Heart left ventricle (tissue), 16 donors: ENCODE results near the gene NARS2. TPM values are rescaled to one million over a fixed set of nuclear protein-coding genes. Genes with fewer than 3 reads are reported as not detected.

Source experiments
- ATAC-seq, 4 donors: fragments of 200-7000 bp; cut with Tn5 transposase; one replicate each; pipeline ENCODE4 v1.9.1; 2020 to 2022; ENCODE audit warnings: moderate library complexity in 4 of 4, mild to moderate bottlenecking in 3 of 4, moderate number of reproducible peaks in 1 of 4
- DNase-seq, 5 donors: peaks; one replicate each; pipeline ENCODE4 v3.0.0-alpha.2; 2020
- H3K27ac ChIP-seq, 12 donors: fragments of 200-600 bp; sonication (generic) in 4 of 12; one replicate each; pipeline versions ENCODE4 v1.5.0 to v1.8.0; 2016 to 2022; ENCODE audit warnings: mild to moderate bottlenecking in 2 of 12
- H3K27me3 ChIP-seq, 9 donors: fragments of 200-600 bp; sonication (generic) in 2 of 9; one replicate each; pipeline versions ENCODE4 v1.5.1 to v1.8.0; 2016 to 2022; ENCODE audit warnings: mild to moderate bottlenecking in 3 of 9
- H3K36me3 ChIP-seq, 9 donors: fragments of 200-600 bp; sonication (generic) in 2 of 9; one replicate each; pipeline versions ENCODE4 v1.5.0 to v1.8.0; 2018 to 2022; ENCODE audit warnings: mild to moderate bottlenecking in 2 of 9
- H3K4me1 ChIP-seq, 12 donors: fragments of 200-600 bp; sonication (generic) in 4 of 12; one replicate each; pipeline versions ENCODE4 v1.5.0 to v1.8.0; 2016 to 2022; ENCODE audit warnings: mild to moderate bottlenecking in 3 of 12
- H3K4me3 ChIP-seq, 12 donors: fragments of 200-600 bp; sonication (generic) in 4 of 12; one replicate each; pipeline versions ENCODE4 v1.5.0 to v1.8.0; 2017 to 2022; ENCODE audit warnings: mild to moderate bottlenecking in 9 of 12, moderate library complexity in 4 of 12
- H3K9me3 ChIP-seq, 12 donors: fragments of 200-600 bp; sonication (generic) in 4 of 12; one replicate each; pipeline versions ENCODE4 v1.5.0 to v1.8.0; 2016 to 2022; ENCODE audit warnings: mild to moderate bottlenecking in 1 of 12
- POLR2A ChIP-seq, 2 donors: fragments of 450-650 bp; IDR thresholded peaks; one replicate each; pipeline ENCODE4 v1.6.1; 2017; ENCODE audit warnings: antibody characterized with exemption in 2 of 2, mild to moderate bottlenecking in 2 of 2, moderate library complexity in 2 of 2
- whole genome bisulfite sequencing, 4 donors: extraction: QIAGEN DNeasy Blood & Tissue Kit in 2 of 4; methylation state at CpG; one replicate each; pipeline versions ENCODE4 v1.1.5 to v1.1.7; 2013 to 2018; 5-methylcytosine and 5-hydroxymethylcytosine counted together
- intact Hi-C, 10 donors: fragments of 100-400 bp; cut with DNase I; formaldehyde crosslinking; loops; one replicate each; pipeline versions ENCODE4 v1.11.1 to v1.14.2; 2022
- polyA plus RNA-seq, 2 donors: library from polyadenylated mRNA; stranded (reverse); fragments of 200-250 nt; gene quantifications; one replicate each; pipeline ENCODE4 v1.2.3, GENCODE V29; 2013
- total RNA-seq, 9 donors: library from RNA; depleted of rRNA in 2 of 9; stranded (reverse); fragments of >200 nt in 2 of 9; fragmentation: NEBNext Ultra II Directional in 3 of 9; extraction: Animal tissue kit (Norgen Biotek cat#: 25700) in 3 of 9; gene quantifications; one replicate each; pipeline versions ENCODE4 v1.1.0 to v1.2.4, GENCODE V29; 2016 to 2023
- TF ChIP-seq, protein P1 (sequence below), 12 donors: fragments of 200-600 bp; sonication (generic) in 4 of 12; IDR thresholded peaks; one replicate each; pipeline versions ENCODE4 v1.5.0 to v1.8.0; 2018 to 2022; ENCODE audit warnings: antibody characterized with exemption in 12 of 12, mild to moderate bottlenecking in 5 of 12
- donor health status: ischemic (EF 13 %, LVEDD 7.1; RV severe dilation, severe dysfunction).
- donor health status: healthy with polysubstance abuse.
- donor health status: DM: no; HTN: yes; CAD: no.
- donor health status: DM: no; HTN: no; CAD: no.
- donor health status: ischemic (EF 25% LVEDD 6.9; RV normal size, moderate dysfunction).
- donor health status: ischemic (EF 25% LVEDD 5.7; RV mildly dilated, moderate dysfunction).
- donor health status: healthy.
- donor health status: DM: yes; HTN: yes; CAD: no.
- donor health status: ischemic (EF 35%, LVEDD 5.7; RV mildly dilated, moderate dysfunction).
- donor health status: nonischemic (EF 11% LVEDD 7.7; RV severe dilation, severe dysfunction).
- donor health status: DM: yes; HTN: yes; CAD: no.
- donor health status: PGD.
- donor health status: ischemic (EF 29% LVEDD 5.4; RV normal size, mild dysfunction).
- donor health status: nonischemic (EF 23%, LVEDD 6.1; RV moderate dilation, normal function).

Gene NARS2
- total and polyA plus RNA-seq, 11 donors = 9.9 to 23.2 (median 15.8) TPM

DNA sequence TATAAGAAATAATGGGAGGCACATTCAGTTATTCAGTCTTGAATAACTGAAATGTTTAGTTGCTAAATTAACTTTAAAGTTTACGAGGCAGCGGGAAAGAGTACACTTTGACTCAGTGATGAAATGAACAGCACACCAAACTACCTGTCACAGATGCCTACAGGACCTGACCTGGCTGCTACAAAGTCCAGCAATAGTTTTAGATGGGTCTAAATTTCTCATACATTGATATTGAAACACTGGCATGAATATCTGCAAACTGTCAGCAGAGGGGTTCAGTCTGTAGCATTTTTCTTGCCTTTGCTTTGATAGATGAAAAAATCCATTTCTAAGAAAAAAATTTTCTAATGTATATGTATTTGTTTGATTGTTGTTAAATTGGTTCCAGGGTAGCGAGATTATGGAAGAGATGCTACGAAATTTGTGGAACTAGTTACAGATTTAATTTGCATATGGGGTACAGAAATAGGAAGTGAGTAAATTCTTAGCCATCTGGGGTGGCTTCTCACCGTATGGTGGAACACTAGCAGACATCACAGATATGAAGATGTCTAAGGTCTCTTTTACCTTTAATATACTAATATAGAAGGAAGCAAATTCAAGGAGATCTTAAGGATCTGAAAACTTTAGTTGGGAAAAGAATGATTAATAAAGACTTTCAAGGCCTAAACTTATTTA is 136.2 kb downstream of the NARS2 start:
- no peak overlapping the region for H3K27ac ChIP-seq
- H3K27me3 ChIP-seq = no peaks in the 10 kb centered on the region
- ATAC-seq = no peak
- 68 to 71% (median 71%) methylated on average over 5 of the region's 5 CpGs for WGBS, 4 donors
- no peak for DNase-seq
- H3K4me3 ChIP-seq = no peak overlapping the region
- H3K4me1 ChIP-seq = peaks cover 0 to 2% (median 0%) of the 10 kb centered on the region in 12 donors
- H3K9me3 ChIP-seq = no peaks in the 10 kb centered on the region
- TF ChIP-seq, protein P1, sequence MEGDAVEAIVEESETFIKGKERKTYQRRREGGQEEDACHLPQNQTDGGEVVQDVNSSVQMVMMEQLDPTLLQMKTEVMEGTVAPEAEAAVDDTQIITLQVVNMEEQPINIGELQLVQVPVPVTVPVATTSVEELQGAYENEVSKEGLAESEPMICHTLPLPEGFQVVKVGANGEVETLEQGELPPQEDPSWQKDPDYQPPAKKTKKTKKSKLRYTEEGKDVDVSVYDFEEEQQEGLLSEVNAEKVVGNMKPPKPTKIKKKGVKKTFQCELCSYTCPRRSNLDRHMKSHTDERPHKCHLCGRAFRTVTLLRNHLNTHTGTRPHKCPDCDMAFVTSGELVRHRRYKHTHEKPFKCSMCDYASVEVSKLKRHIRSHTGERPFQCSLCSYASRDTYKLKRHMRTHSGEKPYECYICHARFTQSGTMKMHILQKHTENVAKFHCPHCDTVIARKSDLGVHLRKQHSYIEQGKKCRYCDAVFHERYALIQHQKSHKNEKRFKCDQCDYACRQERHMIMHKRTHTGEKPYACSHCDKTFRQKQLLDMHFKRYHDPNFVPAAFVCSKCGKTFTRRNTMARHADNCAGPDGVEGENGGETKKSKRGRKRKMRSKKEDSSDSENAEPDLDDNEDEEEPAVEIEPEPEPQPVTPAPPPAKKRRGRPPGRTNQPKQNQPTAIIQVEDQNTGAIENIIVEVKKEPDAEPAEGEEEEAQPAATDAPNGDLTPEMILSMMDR (IDR thresholded peaks at IDR 0.05) = no peak
- TF ChIP-seq POLR2A (IDR thresholded peaks at IDR 0.05) = no peak
- peaks cover 0 to 26% (median 13%) of the 10 kb centered on the region in 9 donors for H3K36me3 ChIP-seq
- intact Hi-C loops = no loop called here

DNA sequence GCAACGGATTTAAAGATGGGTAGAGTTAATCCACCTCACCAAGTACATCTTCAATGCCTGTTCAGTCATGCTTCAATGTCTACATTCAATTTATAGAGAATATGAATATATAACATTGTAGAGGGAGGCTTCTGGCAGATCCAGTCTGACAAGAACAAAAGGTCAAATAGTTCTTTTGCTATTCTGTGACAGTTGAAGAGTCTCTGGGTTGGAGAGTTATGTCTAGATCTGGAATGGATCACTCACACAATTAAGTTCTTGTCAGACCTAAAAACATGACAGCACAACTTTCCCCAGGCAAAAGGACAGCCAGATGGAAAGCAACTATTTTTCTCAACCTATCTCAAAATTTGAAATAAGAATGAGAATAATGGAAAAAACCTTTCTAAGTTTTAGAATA is 141.7 kb downstream of the NARS2 start:
- DNase-seq (no peak), ATAC-seq (peak in 3 of 4 donors; percentile 47 to 64 (median 61))
- H3K36me3 ChIP-seq = peaks cover 0 to 4% (median 0%) of the 10 kb centered on the region in 9 donors
- H3K4me3 ChIP-seq = no peak overlapping the region
- WGBS, 4 donors = 33 to 57% (median 49%) methylated on average over 1 of the region's 1 CpG
- H3K27ac ChIP-seq = peak overlapping the region in 4 of 12 donors; percentile 3 to 54 (median 22)
- H3K9me3 ChIP-seq = no peaks in the 10 kb centered on the region
- H3K4me1 ChIP-seq = peaks cover 0 to 12% (median 0%) of the 10 kb centered on the region in 12 donors
- TF ChIP-seq, protein P1 (IDR thresholded peaks at IDR 0.05) = no peak
- TF ChIP-seq POLR2A (IDR thresholded peaks at IDR 0.05) = no peak
- H3K27me3 ChIP-seq = no peaks in the 10 kb centered on the region
- intact Hi-C loops = loop anchor here in 1 of 10 donors (5.0 kb wide), 1 partner anchor 206 kb away; no protein-coding TSS in a partner anchor

DNA sequence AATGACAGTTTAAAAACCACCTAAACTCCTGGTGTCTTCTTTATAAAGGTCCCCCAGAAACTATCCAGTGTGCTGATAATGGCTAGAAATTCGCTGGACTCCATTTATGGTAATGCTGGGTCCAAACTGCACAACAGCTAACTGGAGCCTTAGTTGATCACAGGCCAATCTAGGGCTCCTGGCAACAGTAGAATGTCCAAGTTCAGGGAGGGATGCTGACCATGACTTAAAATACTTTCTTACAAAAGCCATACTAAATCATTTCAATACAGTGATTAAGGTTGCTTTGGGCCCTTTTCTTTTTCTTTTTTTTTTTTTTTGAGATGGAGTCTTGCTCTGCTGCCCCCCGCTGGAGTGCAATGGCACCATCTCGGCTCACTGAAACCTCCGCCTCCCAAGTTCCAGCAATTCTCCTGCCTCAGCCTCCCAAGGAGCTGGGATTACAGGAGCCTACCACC is 142.6 kb downstream of the NARS2 start:
- Histone ChIP-seq H3K9me3 (no peaks in the 10 kb centered on the region), H3K36me3 (peaks cover 0 to 4% (median 0%) of the 10 kb centered on the region in 9 donors), H3K27me3 (no peaks in the 10 kb centered on the region), H3K27ac (no peak overlapping the region), H3K4me1 (peaks cover 0 to 16% (median 0%) of the 10 kb centered on the region in 12 donors), H3K4me3 (no peak overlapping the region)
- WGBS, 4 donors = 79 to 88% (median 84%) methylated on average over 4 of the region's 4 CpGs
- peak in 2 of 4 donors; percentile 34 to 42 for ATAC-seq
- no peak for TF ChIP-seq POLR2A (IDR thresholded peaks at IDR 0.05)
- TF ChIP-seq, protein P1 (IDR thresholded peaks at IDR 0.05) = peak; percentile 32 to 62 (median 49)
- intact Hi-C loops = loop anchor here in 1 of 10 donors (5.0 kb wide), 1 partner anchor 205 kb away; no protein-coding TSS in a partner anchor
- DNase-seq = no peak

GRCh38 chr11:78429660-78430059 is 145.0 kb downstream of the NARS2 start:
- Histone ChIP-seq H3K27ac (no peak overlapping the region), H3K27me3 (no peaks in the 10 kb centered on the region), H3K4me1 (peaks cover 0 to 36% (median 2%) of the 10 kb centered on the region in 12 donors), H3K36me3 (no peaks in the 10 kb centered on the region), H3K9me3 (no peaks in the 10 kb centered on the region), H3K4me3 (no peak overlapping the region)
- TF ChIP-seq, protein P1 (IDR thresholded peaks at IDR 0.05) = no peak
- no peak for TF ChIP-seq POLR2A (IDR thresholded peaks at IDR 0.05)
- WGBS, 4 donors = 63 to 71% (median 70%) methylated on average over 4 of the region's 4 CpGs
- DNase-seq (no peak), ATAC-seq (no peak)
- intact Hi-C loops = loop anchor here in 5 of 10 donors (5.0 to 10.0 kb wide), 5 partner anchors 202 to 292 kb away; partner anchors contain the start of gene ALG8 (in 1 of the 5)
